Stimulated activated CD8-positive, alpha-beta memory T cell treated with anti-CD3 and anti-CD28 coated beads, Interleukin-2, amount 100 ng/mL, for 1 hour (primary cell): ENCODE data around the gene TUBB2A.
"Not testable (repeated sequence)": the region's sequence is repeated elsewhere in the genome, so short reads cannot be mapped to it uniquely, and the experiment has no call there.

Experiments used
- DNase-seq, 2 donors: peaks; one replicate each; pipeline ENCODE4 v3.0.0-alpha.2; 2020; ENCODE audit warnings: low read depth in 2 of 2

Gene TUBB2A

DNA sequence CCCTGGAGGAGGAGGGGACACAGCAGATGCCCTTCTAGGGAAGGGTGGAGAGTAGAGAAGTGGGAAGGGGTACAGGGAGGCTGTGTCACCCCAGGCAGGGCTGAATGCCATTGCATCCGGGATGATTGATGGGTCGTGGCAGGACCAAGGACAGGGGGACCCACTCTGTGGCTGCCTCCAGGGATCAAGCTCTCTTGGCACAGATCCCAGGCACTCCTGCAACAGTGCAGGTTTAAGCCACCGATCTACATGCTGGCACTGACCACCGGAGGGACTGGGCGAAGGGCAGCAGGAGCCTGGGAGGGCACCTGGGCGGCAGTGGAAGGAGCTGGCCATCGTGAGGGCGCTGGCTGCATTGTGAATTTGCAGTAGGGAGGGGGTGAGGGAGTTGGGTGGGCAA, 22.6 kb upstream of the TUBB2A start:
- not testable (repeated sequence) for DNase-seq

DNA sequence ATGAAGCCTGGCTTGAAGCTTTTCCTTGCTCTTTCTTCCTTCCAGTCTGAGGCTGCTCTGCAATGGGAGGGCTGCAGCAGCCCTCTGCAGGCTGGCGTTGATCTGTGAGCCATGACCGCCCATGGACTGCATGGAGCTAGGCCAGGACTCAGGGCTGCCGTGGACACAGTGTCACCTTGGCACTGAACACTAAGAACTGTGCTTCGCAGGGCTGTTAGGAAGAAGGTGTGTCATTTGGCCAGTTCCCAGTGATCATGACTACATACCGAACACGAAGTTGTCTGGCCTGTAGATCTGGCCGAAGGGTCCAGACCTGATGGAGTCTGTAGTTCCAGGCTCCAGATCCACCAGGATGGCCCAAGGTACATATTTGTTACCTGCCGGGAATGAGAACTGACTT, 21.3 kb upstream of the TUBB2A start:
- DNase-seq = not testable (repeated sequence)

- no peak for DNase-seq
Observed at GRCh38 chr6:3176562-3177355, 19.4 kb upstream of the TUBB2A start.

GRCh38 chr6:3175715-3176402, 18.5 kb upstream of the TUBB2A start:
- no peak for DNase-seq

- DNase-seq = not testable (repeated sequence)
Observed at GRCh38 chr6:3173636-3174089, 16.3 kb upstream of the TUBB2A start.

GRCh38 chr6:3172789-3173188, 15.4 kb upstream of the TUBB2A start:
- DNase-seq = not testable (repeated sequence)

DNA sequence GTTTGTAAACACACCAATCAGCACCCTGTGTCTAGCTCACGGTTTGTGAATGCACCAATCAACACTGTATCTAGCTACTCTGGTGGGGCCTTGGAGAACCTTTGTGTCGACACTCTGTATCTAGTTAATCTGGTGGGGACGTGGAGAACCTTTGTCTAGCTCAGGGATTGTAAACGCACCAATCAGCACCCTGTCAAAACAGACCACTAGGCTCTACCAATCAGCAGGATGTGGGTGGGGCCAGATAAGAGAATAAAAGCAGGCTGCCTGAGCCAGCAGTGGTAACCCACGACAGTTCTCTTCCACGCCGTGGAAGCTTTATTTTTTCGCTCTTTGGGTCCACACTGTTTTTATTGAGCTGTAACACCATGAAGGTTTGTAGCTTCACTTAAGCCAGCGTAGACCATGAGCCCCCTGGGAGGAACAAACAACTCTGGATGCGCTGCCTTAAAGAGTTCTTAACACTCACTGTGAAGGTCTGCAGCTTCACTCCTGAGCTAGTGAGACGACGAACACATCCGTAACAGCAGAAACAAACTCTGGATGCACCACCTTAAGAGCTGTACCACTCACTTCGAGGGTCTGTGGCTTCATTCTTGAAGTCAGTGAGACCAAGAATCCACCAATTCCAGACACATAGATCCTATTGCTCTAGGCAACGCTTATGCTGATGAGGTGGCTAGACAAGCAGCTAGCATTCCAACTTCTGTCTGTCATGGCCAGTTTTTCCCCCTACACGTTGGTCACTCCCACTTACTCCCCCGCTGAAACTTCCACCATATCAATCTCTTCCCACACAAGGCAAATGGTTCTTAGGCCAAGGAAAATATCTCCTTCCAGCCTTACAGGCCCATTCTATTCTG, 14.2 kb upstream of the TUBB2A start:
- DNase-seq = not testable (repeated sequence)

DNA sequence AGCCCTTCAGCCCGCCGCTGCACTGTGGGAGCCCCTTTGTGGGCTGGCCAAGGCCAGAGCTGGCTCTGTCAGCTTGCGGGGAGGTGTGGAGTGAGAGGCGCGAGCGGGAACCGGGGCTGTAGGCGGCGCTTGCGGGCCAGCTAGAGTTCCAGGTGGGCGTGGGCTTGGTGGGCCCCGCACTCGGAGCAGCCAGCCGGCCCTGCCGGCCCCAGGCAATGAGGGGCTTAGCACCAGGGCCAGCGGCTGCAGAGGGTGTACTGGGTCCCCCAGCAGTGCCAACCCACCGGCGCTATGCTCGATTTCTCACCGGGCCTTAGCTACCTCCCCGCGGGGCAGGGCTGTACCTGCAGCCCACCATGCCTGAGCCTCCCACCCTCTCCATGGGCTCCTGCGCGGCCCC, 13.3 kb upstream of the TUBB2A start:
- not testable (repeated sequence) for DNase-seq

GRCh38 chr6:3168046-3168445, 10.7 kb upstream of the TUBB2A start:
- not testable (repeated sequence) for DNase-seq

- not testable (repeated sequence) for DNase-seq
Observed at GRCh38 chr6:3166535-3167225, 9.3 kb upstream of the TUBB2A start.

DNA sequence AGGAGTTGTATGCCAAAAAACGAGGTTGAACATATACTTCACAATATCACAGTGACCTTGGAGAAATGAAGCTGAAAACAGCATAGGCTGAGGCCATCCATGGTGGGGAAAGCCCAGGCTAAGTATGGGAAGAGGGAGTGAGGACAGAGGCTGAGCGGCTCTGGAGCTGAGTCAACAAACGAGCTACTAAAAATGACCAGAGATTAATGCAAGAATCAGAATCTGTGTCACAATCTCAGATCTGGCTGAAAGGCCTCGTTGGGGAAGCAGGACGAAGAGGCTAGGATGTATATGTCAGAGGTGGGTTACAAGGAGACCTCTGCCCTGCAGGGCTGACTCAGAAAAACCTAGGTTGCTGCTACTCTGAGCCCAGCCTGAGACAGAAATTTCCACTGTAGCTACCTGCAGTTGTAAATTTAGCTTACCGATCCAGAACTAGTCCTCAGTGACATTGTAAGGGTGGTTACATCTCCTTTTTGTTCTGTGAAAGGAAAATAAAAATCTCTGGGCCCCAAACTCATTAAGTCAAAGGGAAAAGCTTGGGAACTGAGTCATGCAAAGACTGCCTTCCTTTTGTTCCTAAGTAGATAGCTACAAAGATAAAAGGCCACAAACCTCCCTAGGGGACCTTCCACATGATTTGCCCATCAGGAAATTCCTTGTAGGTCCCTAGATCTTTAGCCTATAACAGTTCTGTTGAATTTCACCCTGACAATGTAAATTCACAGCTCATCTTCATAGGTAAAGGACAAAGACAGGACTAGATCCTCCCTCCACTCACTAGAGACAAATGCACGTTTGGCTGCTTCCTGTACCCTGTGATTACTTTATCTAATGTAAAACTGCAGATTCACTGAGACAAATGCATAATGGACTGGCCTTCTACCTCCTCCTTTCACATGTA, 8.5 kb upstream of the TUBB2A start:
- DNase-seq = no peak

DNA sequence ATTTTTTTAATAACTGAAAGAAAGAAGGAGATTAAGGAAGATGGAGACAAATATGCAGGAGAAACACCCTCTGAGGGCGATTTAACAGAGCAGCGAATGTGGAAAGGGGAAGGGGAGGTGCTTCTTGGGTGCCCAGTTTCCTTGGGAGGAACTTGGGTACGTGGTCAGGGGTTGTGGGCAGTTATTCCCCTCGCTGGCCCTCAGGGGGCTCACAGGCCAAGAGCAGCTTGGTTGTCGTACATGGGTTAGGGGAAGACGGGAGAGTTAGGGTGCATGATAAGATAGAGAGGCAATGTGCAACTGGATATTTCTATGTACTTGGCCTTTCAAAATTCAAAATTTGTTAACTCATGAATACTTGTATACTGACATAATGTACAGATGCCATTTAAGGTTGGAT, 7.0 kb upstream of the TUBB2A start:
- DNase-seq = no peak

DNA sequence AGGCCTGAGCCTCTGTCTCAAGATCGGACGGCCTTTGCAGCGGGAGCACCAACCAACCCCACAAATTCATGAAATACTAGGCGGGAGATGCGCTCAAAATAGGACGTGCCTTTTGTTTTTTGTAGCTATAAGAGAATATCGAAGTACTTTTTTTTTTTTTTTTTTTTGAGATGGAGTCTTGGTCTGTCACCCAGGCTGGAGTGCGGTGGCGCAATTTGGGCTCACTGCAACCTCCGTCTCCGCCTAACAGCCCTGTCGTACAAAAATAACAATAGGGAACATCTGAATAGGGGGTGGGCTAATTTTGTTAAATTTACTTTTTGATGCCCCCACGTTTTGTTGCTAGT, 5.9 kb upstream of the TUBB2A start:
- no peak for DNase-seq

DNA sequence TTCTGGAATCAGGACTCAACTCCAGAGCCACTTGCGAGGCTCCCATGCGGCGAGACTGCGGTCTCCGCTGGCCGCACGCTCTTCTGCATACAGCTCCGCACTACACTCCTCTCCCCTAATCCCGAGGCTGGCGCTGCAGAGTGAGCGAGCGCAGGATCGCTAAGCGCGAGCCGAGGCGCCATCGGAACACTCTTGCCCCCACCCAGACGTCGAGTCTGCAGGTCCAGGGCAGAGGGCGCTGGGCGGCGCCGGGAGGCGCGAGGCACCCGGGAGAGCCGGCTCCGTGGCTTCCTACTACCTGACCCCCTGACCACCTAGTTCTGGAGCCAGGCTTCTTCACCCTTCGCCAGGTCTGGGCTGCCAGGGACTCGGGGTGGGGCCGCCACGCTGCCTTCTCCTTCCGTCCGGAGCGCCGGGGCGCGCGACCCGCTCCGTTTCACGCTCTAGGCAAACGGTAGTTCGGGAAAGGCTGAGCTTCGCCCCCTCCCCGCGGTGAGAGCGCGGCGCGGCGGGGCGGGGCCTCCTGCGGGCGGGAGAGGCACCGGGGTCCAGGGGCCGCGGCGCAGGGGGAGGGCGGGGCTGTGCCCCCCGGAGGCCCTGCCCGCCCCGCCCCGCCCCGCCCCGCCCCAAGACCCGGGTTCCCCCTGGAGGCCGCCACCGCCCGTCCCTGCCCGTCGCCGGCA, 5.4 kb upstream of the TUBB2A start:
- DNase-seq = peak; percentile 37 to 40

- DNase-seq = no peak
Observed at GRCh38 chr6:3162067-3162497, 4.7 kb upstream of the TUBB2A start.

GRCh38 chr6:3159805-3160781, 2.7 kb upstream of the TUBB2A start:
- DNase-seq = peak in 1 of 2 donors; percentile 47

DNA sequence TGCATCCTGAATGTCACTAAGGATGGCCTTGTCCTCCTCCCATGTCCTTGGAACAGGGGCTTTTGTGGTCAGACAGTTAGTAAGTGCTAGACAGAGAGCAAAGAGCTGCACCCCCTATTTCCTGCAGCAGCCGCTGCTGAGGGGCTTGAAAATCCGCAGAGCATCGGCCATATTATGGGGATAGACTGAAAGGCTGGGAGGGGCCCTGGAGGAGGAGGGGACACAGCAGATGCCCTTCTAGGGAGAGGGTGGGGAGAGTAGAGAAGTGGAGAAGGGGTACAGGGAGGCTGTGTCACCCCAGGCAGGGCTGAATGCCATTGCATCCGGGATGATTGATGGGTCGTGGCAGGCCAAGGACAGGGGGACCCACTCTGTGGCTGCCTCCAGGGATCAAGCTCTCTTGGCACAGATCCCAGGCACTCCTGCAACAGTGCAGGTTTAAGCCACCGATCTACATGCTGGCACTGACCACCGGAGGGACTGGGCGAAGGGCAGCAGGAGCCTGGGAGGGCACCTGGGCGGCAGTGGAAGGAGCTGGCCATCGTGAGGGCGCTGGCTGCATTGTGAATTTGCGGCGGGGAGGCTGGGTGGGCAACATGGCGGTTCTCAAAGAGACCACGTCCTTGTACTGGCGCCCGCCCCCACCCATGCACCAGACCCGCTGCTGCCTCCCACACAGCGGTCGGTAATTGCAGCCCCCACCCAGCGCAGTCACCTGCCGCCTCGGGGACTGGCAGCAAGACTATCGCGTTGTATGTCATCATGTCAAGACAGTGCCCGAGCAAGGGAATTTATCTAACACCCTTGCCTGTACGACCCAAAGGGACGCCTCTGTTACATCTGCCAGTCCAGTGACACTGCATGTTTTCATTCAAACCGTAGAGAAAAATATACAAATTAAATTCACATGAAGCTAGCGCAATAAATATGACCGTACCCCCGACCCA, 887 bp downstream of the TUBB2A start:
- not testable (repeated sequence) for DNase-seq

DNA sequence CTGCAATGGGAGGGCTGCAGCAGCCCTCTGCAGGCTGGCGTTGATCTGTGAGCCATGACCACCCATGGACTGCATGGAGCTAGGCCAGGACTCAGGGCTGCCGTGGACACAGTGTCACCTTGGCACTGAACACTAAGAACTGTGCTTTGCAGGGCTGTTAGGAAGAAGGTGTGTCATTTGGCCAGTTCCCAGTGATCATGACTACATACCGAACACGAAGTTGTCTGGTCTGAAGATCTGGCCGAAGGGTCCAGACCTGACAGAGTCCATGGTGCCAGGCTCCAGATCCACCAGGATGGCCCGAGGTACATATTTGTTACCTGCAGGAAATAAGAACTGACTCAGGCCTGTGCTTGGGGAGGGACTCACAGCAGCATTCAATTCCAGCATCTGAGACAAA, 1.9 kb downstream of the TUBB2A start:
- DNase-seq = not testable (repeated sequence)
